GM04503 (cell line): Measurements from ENCODE around the gene POU2F1.

ENCODE experiments used
- DNase-seq: peaks from one replicate; pipeline ENCODE4 v3.0.0-alpha.2; 2012; ENCODE audit warnings: low read depth

Gene POU2F1

DNA sequence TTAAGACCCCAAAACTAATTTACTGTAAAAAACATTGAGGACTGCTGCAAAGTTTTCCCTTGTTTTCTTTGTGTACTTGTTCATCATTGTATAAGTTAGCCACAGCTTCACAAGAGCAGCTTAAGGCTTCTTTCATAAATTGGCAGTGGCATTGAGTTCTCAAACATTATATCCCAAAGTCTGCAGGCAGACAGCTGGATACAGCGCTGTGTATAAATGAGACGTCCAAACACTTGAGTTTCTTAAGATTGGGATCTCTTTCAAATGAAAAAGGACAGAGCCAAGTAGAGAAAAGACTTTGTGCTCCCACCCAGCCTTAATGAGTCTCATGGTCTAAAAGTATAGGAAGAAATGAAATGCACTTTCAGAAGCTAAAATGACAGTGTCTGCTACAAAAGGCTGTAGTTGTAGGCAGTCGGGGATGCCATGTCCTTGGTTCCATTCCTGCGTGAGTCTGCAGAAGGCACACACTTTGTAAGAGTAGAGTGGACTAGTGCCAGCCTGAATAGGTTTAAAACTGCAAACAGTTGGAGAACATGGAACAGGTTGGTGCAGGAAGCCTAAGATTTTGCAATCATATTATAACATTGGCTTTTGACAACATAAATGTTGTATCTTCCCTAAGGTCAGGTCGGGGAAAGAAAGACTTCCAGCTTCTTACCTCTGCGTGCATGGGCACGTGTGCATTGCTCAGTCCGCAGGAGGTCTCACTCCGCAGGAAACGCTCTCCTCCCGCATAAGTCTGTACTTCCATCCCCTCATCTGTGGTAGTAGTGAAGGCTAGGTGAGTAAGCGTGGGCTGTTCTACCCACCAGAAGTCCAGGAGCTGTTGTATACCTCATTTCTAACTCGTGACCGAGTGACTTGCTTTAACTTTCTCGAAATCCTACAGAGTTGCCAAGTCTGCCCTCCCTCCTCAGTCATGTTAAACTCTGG is 203.3 kb downstream of the POU2F1 start:
- no peak for DNase-seq

DNA sequence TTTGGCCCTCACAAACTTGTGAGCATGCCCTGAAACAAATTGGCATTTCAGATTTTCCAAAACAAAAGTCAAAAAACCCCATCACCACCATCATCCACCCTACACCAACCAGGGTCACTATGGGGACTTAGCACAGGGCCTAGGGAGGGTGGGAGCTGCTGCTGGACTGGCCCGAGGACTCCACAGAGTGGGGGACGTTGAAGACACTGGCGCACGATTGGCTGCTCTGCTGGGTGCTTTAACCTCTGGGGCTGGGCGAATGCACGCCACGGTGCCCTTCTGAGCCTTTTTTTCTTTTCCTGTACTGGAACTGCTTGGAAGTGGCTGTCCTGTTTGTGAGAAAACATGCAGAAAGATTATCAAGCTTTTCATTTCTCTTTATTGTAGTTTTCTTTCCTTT is 204.8 kb downstream of the POU2F1 start:
- DNase-seq = no peak

DNA sequence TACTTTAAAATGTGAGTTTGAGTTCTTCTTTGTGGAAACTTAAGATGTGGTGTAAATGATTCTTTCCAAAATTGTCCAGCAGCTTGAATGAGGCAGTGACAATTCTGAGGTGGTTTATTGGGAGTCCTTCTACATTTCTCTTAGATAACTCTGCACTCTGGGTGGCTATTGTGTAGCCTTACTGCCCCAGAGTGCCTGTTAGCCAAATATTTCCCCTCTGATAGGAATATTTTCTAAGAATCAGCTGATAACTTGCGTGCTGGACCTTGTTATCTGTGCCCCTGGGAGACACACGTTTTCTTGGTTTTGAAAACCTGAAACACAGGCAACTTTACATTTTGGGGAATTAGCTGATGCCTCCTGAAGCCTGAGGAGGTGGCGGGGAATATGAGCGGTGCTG is 206.0 kb downstream of the POU2F1 start:
- no peak for DNase-seq

DNA sequence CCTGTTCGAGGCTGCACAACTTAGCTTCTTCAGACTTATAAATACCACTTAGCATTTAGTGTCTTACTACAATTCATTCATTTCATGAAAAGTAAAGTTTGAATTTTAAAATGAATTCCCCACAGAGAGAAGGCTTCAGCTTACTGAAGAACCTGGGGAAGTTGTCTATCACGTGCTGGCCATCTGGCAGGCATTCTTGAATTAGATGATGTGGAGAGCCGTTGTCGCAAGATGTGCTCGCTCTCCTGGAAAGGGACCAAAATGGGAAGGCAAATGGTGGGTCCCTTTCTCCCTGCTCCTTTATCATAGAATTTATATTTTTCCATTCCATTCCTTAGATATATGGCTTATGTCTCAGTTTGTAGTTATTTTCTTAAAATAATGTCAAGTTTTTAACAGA is 207.2 kb downstream of the POU2F1 start:
- DNase-seq = no peak

DNA sequence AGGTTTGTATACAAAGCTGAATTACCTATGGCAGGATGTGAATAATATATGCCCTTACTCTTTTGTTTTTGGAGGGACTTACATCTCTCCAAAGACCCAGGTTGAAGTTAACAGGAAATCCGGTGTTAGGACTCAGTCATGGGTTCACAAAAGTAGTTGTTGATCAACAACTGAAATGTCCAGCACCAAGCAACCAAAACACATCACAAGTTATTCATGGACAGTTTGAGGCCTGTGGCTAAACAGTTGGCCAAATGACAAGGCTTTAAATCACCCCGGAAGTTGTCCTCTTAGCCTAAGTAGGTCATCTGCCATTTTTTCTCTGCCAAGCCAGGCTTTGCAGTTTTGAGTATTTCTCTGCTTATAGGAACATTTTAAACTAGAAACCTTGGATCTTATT is 207.7 kb downstream of the POU2F1 start:
- peak; percentile 54 for DNase-seq

DNA sequence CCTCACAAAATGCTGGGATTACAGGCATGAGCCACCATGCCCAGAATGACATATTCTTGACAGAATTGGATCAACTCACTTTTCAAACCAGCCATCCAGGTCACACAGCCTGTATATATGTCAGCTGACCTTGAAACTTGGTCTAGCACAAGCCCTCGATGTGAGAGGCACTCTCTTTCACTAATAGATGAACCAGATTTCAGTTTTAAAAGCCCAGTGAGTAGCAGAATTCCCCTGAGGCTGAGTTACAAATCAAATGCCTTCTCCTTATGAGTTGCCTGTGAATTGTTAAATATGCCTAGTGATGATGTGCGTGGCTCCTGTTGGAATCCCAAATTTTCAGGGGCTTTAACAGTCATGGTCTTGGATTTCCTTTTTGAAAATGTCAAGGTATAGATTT is 208.9 kb downstream of the POU2F1 start:
- no peak for DNase-seq

DNA sequence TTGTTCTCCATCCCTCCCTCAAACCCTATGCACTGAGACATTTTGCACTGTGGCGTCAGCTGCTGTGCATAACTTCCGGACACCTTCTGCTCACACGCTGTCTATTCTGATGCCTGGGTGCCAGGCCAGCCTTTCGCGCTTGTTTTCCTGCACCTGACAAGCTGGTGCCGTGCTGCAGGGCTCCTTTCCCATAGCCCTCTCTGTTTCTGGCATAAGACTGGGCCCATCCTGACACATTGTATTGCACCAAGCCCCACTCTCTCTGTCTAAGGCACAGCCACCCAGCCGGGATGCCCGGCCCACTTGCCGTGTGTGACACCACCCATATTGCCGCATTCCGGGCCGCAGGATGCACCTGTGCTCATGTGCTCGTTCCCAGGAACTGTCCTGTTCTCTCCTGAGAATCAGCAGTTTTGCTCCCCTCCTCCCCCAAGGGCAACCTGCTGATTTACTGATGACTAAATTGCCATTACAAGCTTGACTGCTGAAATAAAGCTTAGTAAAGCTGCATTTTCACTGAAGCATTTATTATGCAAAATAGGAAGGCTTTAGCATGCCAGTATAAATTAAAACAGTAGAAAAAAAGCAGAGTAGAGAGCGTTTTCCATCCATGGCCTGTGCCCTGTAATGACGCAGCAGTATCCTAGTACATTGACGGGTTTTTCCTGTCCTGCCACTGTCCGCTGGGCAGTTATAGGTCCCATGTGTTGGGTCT is 209.6 kb downstream of the POU2F1 start:
- no peak for DNase-seq

DNA sequence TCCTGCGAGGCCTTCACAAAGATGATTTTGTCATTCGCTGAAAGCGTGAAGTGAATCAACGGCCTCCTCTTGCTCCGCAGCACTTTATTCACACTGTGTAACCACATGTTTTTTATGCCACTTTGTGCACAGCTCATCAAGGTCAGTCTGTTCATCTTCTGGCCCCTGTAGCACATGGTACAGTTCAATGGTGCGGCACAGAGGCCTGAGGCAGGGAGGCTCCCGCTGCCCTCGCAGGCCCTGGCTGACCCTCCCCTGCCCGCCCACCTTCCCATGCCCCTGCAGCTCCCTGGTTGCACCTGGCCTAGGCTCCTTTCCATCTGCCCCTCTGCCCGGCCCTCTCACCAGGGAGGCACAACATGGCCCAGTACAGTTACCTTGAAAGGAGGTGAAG is 210.2 kb downstream of the POU2F1 start:
- DNase-seq = no peak

DNA sequence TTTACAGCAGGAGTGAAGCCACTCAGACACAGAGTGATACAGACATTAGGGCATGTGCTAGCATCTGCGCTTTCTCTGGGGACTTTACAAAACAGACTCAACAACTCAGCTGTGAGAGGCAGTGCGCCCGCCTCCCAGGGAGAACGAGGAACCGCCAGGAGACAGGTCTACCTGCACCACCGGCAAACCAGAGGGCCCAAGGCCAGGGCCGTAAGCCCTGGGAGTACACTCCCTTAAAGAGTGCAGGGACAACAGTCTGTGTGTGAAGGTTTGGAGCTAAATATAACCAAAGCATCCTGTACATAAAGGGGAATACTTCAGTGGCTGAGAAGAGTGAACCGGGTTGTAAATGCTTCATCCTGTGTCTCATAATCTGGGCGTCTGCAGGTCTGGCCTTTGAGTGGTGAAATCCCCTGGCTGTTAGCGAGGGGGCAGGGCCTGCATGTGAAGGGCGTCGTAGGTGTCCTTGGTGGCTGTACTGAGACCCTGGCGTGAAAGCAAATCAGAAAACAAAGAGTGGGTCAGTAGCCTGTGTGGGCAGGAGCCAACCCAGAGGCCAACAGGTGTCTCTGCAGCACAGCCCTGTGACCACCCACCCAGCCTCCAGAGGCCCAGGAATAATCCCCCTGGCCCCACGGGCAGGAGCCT is 210.7 kb downstream of the POU2F1 start:
- DNase-seq = no peak

DNA sequence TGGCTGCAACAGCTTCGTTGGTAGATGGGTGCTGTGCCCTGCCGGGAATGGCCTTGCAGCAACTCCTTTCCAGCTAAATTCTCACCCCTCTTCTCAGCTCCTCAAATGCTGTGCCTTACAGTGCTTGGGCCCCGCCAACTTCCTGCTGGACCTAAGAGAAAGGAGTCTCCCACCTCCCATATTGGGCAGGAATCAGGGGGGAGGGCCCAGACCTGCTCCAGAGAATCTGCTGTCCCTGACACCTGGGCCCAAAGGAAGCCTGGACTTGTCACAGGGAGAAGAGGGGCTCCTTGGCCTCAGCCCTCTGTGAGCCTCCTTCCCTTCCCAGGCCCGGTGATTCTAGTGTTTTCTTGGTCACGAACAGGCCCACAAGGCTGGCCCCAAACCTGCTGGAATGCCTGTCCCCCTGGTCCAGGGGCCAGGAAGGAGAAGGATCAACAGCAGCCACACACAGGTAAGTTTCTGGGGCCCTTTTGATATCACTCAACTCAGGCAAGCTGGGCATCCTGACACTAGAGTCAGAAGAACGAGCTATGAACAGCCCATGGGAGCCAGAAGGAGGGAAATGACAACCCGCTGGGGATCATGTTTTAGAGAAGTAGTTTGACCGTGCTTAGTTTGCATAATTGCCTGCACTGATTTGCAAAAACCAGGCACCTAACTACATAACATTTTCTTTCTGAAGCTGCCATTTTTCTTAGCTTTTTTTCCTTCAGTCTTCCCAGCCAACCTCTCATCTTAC is 211.4 kb downstream of the POU2F1 start:
- no peak for DNase-seq

DNA sequence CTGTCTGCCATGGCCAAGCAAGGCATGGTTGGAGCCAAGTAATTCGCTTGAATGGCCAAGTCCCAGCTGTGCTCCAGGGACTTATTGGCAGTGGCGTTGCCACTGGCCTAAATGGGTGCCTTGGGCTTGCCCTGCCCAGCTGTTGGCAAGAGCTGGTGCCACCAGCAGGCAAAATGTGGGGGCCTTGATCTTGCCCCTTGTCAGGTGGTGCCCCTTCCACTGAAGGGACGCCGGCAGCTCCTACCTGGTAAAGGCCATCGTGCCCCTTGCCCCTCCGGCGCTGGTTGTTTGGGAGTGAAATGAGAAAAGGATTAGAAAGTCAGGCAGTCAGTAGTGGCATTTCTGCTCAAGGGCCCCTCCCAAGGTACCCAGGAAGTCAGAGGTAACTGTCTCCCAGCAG is 212.1 kb downstream of the POU2F1 start:
- DNase-seq = no peak

DNA sequence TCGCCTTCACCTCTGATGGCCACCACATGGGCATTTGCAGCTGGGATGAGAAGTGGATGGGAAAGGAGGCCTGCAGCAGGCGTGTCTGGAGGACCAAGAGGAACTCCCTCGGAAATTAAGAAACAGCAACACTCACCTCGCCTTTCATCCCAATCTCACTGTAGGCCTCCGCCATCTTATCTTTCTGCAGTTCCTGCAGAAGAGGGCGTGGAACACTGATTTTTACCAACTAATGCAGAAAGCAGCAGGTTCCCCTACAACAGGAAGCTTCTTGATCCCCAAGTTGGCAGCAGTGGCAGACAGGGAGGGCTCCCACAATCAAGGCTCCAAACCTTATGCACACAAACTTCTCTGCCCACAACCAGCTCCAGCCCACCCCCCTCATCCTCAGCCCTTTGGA is 213.2 kb downstream of the POU2F1 start:
- no peak for DNase-seq

DNA sequence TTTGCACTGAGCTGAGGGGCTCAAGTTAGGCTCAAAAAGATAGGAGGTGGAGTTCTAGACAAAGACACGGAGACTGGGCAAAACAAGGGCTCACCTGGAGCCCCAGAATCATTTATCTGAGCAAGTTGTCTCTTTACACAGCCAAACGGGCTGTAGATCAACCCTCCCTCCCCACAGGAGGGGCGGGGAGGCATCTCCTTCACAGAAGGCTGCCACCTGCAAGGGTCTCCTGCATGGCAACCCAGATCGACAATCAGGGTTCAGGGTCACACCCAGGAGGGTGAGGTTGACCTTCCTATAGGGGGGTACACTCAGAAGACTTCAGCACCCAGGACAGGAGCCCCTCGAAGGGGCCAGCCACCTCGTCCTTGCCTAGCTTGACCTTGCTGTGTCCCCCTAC is 213.6 kb downstream of the POU2F1 start:
- no peak for DNase-seq

DNA sequence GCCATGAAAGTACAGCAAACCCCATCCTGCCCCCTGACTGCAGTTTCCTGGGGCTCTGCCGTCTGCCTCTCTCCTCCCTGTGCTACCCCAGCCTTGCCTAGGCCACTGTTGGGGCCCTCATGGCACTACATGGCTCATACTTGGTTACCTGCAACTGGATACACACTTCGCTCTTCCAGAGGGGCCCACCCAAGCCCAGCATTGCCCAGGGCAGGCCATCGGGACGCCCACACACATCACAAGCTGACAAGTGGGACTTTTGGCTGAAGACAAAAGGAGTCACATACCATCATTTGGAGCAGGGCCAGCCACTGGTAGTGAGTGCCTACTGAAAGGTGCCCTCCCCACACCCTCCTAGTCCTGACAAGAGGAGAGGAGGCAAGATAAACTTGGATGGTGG is 214.8 kb downstream of the POU2F1 start:
- DNase-seq = no peak

DNA sequence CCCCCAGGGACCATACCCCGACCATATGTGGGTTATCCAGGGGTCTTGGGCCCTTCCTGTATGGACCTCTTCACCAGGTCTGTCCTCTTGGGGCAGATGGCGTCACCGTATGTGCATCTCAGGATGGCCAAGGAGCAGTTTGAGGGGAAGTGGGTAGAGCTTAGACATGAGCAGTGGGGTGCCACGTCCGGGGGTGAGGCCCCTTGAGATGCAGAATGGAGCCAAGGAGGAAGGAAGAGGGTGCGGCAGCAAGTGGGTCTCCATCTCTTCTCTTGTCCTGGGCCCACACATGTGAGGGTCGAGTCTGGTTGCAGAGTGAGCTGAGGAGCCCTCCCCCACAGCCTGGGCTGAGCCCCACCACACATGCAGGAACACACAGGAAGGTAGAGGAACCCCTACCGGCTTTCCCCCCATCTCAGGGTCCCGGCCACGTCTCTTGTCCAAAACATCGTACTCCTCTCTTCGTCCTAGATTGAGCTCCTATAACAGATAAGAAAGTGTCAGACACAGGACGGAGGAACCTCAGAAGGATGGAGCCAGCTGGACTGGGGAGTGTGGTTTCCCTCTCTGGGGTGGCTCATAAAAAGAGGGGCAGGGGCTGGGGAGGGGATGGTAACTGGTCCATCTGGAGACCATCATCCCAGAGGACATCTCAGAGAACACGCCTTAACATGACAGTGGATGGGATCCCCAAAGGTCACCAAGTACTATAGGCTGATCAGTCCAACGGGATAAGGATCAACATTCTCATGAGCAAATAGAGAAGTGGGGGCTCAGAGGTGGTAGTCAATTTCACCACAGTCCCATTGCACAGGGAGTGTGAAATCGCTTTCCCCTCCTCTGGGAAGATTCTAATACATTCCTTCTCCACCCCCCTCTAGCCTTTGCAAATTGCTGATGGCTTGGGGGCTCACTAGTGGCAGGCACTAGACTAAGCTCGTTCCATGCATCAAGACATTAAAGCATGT is 217.8 kb downstream of the POU2F1 start:
- no peak for DNase-seq

DNA sequence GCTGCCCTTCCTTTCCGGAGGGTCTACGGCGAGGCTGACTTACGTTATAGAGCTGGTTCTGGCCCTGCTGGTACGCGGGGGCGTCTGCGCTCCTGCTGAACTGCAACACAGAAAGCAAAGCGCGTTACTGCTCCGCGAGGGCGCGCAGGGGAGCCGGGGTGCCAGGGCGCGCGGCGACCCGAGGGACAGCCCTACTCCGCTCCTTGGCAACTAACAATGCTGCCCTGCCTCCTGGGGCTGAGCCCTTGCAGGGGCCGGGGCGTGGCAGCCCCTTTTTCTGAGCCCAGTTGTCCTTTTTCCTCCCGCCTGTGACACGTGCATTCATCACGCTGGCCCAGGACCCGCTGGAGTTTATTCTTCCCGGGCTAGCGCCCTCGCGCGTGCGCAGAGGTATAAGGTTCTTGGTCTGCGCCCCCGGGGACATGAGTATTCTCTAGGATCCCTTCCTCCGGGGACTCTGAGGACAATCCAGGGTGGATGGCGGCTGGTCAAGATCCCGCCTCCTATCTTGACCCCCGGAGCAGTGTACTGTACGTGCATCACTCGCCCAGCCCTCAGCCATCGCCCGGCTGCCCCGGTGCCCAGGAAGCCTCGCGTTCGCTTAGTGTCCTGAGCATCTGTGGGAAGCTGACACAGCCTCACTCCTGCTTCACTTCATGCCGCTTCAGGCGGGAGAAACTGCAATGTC is 218.8 kb downstream of the POU2F1 start:
- no peak for DNase-seq

DNA sequence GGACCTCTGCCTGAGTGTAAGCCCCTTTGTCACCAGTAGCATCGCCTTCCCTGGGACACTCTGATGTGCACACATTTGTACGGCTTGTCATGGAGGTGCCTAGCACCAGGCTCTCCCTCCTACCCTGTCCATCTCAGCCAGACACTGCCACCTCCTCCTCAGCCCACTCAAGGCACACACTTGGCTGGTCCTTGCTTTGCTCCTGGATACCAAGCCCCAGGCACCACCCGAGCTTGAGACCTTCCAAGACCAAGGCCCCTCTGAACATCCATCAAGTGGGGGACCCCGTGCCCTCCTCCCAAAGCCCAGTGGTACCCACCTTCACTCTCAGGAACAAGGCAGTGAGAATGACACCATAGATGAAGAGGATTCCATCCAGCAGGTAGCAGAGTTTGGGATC is 219.7 kb downstream of the POU2F1 start:
- DNase-seq = no peak

DNA sequence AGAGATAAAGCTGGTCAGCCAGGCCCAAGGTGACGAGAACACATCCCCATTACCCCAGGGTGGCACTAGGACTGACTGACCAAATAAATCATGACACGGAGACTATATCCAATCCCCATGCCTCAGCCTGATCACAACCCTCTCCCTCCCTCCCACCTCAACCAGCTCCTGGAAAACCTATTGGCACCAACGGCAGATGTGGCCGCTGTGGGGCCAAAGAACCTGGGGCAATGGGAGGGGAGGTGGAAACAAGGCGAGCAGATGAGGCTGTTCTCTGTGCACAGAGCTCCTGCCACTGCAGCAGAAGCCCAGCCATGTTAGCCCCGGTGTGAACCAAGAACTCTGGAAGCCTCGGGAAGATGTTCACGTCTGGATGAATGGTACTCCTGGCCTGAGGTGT is 220.1 kb downstream of the POU2F1 start:
- DNase-seq = no peak

DNA sequence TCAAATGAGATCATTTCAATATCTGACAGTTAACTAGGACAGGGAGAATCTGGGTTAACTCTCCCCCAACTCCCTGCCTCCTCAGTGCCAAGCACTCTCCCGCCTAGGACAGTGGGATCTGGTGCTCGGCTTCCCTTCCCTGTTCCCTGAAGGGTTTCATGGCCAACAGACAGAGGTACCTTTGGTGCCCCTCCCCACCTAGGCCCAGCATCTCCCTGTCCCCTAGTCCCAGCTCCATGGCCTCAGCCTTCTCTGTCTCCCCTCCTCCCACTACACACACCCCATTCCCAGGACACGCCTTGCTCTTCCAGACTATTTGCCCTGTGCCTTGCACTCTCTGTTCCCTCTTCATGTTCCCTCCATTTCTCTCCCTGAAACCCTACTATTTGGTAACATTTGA is 220.5 kb downstream of the POU2F1 start:
- DNase-seq = no peak

DNA sequence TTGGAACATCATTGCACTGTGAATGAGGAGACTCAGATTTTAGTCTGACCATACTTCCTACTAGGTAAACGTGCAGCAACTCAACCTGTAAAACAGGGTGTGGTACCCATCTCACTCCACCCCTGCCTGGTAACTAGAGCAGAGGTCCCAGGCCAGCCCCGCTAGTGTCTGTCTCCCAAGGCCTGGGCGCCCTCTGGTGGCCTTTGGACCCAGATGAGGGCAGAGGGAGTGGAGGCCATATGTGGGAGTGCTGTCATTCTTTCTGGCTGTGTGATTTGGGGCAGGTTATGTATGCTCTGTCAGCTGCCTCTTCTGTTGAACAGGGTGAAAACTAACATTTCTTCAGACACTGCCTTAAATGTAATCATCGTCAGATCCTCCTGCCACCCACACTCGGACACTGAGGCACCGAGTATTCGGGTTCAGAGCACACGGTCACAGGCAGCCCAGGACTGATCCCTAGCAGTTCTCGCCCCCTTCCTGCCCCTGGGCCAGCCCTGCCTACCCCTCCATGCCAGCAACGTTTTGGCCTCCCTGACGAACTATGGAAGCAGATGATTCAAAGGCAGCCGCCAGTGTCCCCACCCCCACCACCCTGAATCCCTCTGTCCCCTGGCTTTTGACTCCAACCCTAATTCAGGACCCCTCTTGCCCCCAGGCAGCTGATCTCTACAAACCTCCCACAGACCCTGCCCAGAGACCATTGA is 221.6 kb downstream of the POU2F1 start:
- DNase-seq = no peak
